GM18526 (cell line): ENCODE results near the gene CDADC1.

Source experiments
- POLR2A ChIP-seq: IDR thresholded peaks from 3 replicates; pipeline ENCODE4 v1.6.1; 2011; ENCODE audit not compliant: insufficient read length; ENCODE audit errors: extremely low read depth

CDADC1 gene

DNA sequence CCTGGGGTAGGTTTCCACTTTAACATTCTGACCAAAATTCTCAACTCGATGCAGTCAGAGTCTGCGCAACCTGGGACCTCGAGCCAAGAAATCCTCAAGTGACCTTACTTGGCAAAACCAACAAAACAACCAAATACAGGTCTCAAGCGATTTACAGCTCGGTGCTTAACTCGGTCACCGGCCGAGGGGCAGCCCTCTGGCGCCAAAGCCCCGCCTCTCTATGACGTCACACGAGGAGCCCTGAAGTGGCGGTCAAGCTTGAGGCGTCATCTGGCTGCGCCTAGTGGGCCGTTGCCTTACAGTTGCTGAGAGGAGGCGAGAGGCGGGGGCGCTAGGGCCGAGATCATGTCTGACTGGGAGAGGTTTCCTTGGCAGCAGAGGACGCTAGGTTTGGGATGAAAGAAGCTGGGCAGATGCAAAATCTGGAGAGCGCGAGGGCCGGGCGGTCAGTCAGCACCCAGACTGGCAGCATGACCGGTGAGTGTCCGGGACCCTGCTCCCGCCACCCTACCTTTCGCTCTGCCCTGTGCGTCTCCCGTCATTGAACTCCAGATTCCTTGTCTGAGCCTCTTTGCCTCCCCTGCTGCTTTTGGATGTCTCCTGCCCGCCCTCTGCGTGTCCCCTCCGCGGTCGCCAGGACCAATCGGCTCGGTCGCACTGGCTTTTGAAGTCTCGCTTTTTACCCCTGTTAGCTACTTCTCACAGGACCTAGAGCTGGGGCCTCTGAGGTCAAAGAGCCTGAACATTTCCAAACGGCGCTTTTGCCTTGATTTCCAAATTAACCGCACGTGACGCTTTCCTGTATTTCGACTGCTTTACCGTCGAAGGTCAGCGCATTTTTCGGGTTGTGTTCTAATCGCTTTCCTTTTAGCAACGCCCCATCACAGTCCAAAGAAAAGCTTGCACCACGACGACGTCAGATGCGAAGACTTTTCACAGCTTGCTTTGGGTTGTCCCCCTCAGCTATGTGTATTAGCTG lies at the start of gene CDADC1:
Gene CDADC1, plus strand, starts transcription at position 283 of the 979 bp plus-strand sequence. Its CDS starts 113 bp downstream, at position 396.
- TF ChIP-seq POLR2A, result peak; percentile 79

- TF ChIP-seq POLR2A, result no peak
Observed at GRCh38 chr13:49206641-49207040, 41.1 kb upstream of the CDADC1 start.

- no peak for TF ChIP-seq POLR2A
Observed at GRCh38 chr13:49208619-49209018, 39.1 kb upstream of the CDADC1 start.

- TF ChIP-seq POLR2A, result no peak
Observed at GRCh38 chr13:49210114-49210513, 37.6 kb upstream of the CDADC1 start.

- TF ChIP-seq POLR2A, result no peak
Observed at GRCh38 chr13:49210669-49211068, 37.1 kb upstream of the CDADC1 start.

DNA sequence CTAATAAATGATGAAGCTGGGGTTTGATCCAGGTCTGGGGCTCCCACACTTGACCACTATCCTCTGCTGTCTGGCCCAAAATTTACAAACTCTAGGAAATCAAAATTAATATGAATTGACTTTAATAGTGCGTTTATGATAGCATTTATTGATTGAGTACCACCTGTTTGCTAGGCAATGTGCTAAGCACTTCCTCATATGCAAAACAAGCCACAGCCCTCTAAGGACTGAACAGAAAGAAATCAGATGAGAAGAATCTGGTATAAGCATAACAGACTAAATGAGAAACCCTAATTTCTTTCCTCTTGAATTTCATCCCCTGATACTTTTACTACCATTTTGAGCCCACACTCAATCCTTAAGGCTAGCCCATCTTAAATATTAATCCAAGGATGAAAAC lies 34.2 kb upstream of the CDADC1 start:
- no peak for TF ChIP-seq POLR2A

GRCh38 chr13:49213997-49214916 lies 33.5 kb upstream of the CDADC1 start:
- no peak for TF ChIP-seq POLR2A

DNA sequence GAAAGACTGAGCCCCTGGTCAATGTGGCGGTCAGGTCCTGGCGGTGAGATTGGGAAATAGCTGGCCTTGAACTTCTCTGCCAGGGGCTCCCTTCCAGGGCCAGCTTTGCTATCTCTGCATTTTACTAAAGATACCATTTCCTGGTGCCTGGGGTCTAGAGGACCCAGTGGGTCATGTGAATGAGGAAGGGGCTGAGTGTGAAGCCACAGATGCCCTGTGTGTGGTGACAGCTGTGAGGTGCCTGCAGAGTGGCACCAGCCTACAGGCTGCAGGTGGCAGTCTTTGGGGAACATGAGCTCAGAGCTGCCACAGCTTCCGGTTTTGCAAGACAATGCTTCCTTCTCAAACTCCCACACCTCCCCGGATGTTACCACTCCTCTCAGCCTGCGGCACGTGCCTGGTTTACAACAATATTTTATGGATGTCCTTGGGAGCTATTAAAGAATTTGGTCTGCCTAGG lies 32.8 kb upstream of the CDADC1 start:
- no peak for TF ChIP-seq POLR2A

DNA sequence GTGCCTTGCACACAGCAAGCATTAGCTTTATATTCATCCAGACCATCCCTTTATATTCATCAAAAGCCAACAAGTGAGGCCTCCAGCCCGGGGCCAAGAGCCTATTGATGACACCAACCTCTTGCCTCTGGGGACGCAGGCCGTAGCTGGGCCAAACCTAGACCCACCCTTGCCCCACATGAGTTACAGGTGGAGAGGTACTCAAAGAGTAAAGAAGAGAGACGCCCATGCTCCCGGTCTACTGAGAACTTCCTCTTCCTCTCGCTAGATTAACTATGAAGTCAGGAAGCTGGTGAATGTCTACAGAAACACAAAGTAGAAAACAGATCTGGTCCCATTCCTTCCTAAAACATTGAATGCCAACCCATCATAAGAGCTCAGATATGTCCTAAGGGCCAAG lies 31.4 kb upstream of the CDADC1 start:
- no peak for TF ChIP-seq POLR2A

DNA sequence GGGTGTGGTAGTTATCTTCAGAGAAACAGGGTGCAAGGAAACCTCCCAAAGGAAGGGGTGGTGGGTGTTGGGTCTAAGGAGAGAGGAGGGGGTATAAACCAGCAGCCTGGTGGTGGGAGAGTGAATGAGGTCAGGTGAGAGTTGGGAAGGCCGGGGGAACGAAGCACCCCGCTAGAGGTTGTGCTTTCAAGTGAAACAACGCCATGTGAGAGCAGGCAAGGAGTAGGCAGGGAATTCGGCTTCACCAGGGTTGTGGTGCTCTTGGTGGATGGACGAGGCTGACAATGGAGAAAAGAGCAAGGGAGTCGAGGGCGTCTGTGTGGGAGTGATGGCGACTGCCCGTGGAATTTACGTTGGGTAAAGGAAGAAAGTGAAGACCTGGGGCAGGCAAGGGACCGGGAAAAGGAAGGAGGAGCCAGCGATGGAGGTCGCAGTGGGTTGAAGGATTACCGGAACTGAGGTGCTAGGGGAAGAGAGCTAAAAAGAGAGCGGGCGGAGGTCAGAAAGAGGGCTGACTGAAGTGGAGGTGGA lies 29.7 kb upstream of the CDADC1 start:
- no peak for TF ChIP-seq POLR2A

DNA sequence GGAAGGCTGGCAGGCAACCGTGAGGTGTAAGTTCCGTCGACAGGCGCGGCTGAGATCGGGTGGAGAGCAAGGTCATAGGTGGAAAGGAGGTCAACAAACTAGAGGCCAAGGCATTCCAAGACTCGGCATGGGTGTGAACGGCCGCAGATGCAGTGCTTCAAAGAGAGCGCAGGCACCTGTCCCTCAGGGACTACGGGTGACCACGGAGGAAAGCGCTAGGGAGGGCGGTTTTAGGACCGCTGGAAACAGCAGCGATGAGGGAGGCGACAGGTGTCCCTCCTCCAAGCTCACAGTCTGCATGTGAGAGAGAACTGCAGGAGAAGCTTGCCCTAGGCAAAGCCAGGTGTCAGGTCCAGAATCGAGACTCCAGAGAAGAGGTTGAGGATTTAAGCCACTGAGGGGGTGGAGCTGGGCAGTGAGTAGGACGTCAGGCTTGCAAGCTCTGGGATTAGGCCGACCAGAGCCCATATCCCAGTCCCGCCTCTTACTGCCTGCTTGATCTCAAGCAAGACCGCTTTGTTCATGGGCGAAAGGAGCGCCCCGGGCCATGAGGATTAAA lies 29.2 kb upstream of the CDADC1 start:
- TF ChIP-seq POLR2A, result no peak

GRCh38 chr13:49219647-49220035 lies 28.1 kb upstream of the CDADC1 start:
- TF ChIP-seq POLR2A, result no peak

DNA sequence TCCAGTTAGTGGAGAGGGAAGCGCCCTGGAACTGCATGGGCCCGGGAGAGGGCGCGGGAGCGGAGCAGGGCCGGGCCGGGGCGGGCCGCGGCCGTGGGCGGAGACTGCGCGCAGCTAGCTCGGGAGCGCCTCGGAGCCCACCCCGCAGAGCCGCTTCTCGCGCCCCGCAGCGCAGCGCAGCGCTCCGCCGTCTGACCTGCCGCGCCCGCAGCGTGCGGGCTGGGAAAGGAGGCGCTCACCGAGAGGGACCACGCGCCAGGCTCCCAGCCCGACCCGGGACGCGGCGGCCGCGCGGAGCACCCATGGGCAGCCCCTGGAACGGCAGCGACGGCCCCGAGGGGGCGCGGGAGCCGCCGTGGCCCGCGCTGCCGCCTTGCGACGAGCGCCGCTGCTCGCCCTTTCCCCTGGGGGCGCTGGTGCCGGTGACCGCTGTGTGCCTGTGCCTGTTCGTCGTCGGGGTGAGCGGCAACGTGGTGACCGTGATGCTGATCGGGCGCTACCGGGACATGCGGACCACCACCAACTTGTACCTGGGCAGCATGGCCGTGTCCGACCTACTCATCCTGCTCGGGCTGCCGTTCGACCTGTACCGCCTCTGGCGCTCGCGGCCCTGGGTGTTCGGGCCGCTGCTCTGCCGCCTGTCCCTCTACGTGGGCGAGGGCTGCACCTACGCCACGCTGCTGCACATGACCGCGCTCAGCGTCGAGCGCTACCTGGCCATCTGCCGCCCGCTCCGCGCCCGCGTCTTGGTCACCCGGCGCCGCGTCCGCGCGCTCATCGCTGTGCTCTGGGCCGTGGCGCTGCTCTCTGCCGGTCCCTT lies 27.5 kb upstream of the CDADC1 start, which contains the start of gene MLNR:
Gene MLNR, plus strand, starts transcription at position 303 of the 820 bp plus-strand sequence. Its CDS starts 0 bp downstream, at position 303.
- no peak for TF ChIP-seq POLR2A
